ENCODE measurements around the gene PAGE4. TPM values are rescaled to one million over a fixed set of nuclear protein-coding genes. Genes with fewer than 3 reads are reported as not detected.

Gene PAGE4
- total and polyA plus RNA-seq, 5 donors = not detected

DNA sequence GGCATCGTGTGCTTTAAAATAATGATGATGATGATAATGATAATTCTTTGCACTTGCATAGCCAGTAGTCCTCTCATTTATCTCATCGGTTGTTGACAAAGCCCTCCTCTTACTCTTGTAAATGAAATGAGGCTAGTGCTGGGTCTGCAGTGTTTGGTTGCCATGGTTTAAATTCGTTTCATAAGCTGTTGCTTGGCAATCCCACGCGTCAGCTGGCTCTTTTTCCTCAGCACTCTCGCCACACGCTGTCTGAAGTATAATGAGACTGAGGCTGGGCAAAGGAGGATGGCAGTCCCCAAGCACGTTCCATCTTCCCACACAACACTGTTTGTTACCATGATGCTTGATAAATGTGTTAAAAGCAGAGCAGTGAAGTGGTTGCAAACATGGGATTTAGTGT is 15.5 kb downstream of the PAGE4 start:
- Histone ChIP-seq H3K27me3 (ENCODE audit: control insufficient read depth, insufficient read depth) (no peaks in the 10 kb centered on the region), H3K4me1 (ENCODE audit: control insufficient read depth, insufficient read depth, low read length) (no peaks in the 10 kb centered on the region), H3K4me3 (ENCODE audit: low read length) (no peak overlapping the region), H3K9me3 (ENCODE audit: control insufficient read depth, low read length) (no peaks in the 10 kb centered on the region), H3K27ac (ENCODE audit: low read length) (no peak overlapping the region)
- ATAC-seq (no peak), DNase-seq (no peak)
- intact Hi-C loops (cut with DNase I) = no loop called here
- WGBS = 38% methylated on average over 8 of the region's 8 CpGs

GRCh38 chrX:49845701-49846403 is 16.7 kb downstream of the PAGE4 start:
- no peaks in the 10 kb centered on the region for H3K9me3 ChIP-seq (ENCODE audit: control insufficient read depth, low read length)
- H3K27ac ChIP-seq (ENCODE audit: low read length) = no peak overlapping the region
- no peaks in the 10 kb centered on the region for H3K27me3 ChIP-seq (ENCODE audit: control insufficient read depth, insufficient read depth)
- 78% methylated on average over 4 of the region's 4 CpGs for WGBS
- H3K4me3 ChIP-seq (ENCODE audit: low read length) = no peak overlapping the region
- ATAC-seq (no peak), DNase-seq (no peak)
- intact Hi-C loops (cut with DNase I) = no loop called here
- H3K4me1 ChIP-seq (ENCODE audit: control insufficient read depth, insufficient read depth, low read length) = no peaks in the 10 kb centered on the region

DNA sequence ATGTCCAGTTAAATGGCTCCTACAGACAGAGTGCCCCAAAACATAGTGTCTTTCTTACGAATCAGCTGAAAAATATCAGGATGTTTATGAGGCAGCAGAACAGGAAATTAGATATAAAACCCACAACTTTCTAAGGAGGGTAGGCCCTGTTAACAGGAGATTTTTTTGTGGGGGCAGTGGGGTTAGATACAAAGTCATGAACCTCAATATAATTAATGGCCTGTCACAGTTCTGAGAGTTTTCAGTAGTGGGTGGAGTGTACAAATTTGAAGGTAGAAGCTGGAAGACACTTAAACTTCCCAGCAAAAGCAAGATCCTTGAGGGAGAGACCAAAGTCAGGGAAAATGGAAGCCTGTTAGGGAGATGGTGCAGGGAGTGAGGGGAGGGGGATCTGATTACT is 17.4 kb downstream of the PAGE4 start:
- no peak for DNase-seq
- intact Hi-C loops (cut with DNase I) = no loop called here
- H3K27ac ChIP-seq (ENCODE audit: low read length) = no peak overlapping the region
- no peaks in the 10 kb centered on the region for H3K27me3 ChIP-seq (ENCODE audit: control insufficient read depth, insufficient read depth)
- no peak for ATAC-seq
- H3K4me3 ChIP-seq (ENCODE audit: low read length) = no peak overlapping the region
- WGBS = 68% methylated on average over 1 of the region's 1 CpG
- H3K4me1 ChIP-seq (ENCODE audit: control insufficient read depth, insufficient read depth, low read length) = no peaks in the 10 kb centered on the region
- no peaks in the 10 kb centered on the region for H3K9me3 ChIP-seq (ENCODE audit: control insufficient read depth, low read length)

DNA sequence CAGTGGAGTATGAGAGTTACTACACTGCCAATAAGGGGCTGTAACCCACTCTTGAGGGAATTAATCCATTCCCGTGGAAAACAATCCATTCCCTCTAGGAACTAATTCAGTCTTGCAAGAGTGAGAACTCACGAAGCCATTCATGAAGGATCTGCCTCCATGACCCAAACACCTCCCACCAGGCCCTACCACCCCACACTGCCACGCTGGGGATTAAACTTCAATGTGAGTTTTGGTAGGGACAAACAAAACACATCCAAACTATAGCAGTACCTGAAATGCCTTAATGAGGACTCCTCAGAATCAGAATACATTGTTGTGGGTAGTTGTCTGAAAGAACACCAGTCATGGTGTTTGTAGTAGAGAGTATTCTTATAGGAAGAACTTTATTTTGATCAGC is 19.2 kb downstream of the PAGE4 start:
- Histone ChIP-seq H3K9me3 (ENCODE audit: control insufficient read depth, low read length) (no peaks in the 10 kb centered on the region), H3K4me1 (ENCODE audit: control insufficient read depth, insufficient read depth, low read length) (no peaks in the 10 kb centered on the region), H3K27ac (ENCODE audit: low read length) (no peak overlapping the region), H3K4me3 (ENCODE audit: low read length) (no peak overlapping the region), H3K27me3 (ENCODE audit: control insufficient read depth, insufficient read depth) (no peaks in the 10 kb centered on the region)
- 92% methylated on average over 3 of the region's 3 CpGs for WGBS
- ATAC-seq = no peak
- intact Hi-C loops (cut with DNase I) = no loop called here
- no peak for DNase-seq

DNA sequence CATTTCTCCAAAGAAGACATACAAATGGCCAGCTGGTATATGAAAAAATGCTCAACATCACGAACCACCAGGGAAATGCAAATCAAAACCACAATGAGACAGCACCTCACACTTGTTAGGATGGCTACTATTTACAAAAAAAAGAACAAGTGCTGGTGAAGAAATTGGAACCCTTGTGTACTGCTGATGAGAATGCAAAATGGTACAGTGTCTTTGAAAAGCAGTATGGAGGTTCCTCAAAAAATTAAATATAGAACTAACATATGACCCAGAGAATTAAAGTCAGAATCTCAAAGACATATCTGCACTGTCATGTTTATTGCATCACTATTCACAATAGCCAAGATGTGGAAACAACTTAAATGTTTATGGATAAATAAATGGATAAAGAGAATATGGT is 20.9 kb downstream of the PAGE4 start:
- no peaks in the 10 kb centered on the region for H3K4me1 ChIP-seq (ENCODE audit: control insufficient read depth, insufficient read depth, low read length)
- intact Hi-C loops (cut with DNase I) = no loop called here
- no peak overlapping the region for H3K27ac ChIP-seq (ENCODE audit: low read length)
- no peaks in the 10 kb centered on the region for H3K9me3 ChIP-seq (ENCODE audit: control insufficient read depth, low read length)
- no peaks in the 10 kb centered on the region for H3K27me3 ChIP-seq (ENCODE audit: control insufficient read depth, insufficient read depth)
- 66% methylated on average over 1 of the region's 1 CpG for WGBS
- DNase-seq = no peak
- no peak for ATAC-seq
- H3K4me3 ChIP-seq (ENCODE audit: low read length) = no peak overlapping the region

DNA sequence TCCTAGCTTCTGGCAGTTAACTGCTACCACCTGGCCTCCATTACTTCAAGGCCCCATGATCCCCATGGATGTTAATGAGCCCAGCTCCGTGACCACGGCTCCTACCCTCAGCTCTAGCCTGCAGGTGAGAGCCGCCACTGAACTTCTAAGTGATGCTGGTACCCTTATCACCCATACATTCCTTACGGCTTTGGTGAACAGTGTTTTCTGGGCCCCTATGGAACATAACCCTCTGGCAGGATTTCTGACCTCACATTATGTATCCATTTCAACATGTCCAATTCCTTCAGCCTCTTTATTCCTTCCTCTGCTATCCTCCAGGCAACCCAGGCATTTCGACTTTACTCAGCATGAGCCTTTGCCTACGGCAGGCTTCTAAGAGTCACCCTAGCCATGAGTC is 24.6 kb downstream of the PAGE4 start:
- ATAC-seq = no peak
- no peaks in the 10 kb centered on the region for H3K4me1 ChIP-seq (ENCODE audit: control insufficient read depth, insufficient read depth, low read length)
- no peak overlapping the region for H3K4me3 ChIP-seq (ENCODE audit: low read length)
- no peaks in the 10 kb centered on the region for H3K9me3 ChIP-seq (ENCODE audit: control insufficient read depth, low read length)
- DNase-seq = no peak
- no peak overlapping the region for H3K27ac ChIP-seq (ENCODE audit: low read length)
- H3K27me3 ChIP-seq (ENCODE audit: control insufficient read depth, insufficient read depth) = no peaks in the 10 kb centered on the region
- intact Hi-C loops (cut with DNase I) = no loop called here
- WGBS = 87% methylated on average over 6 of the region's 6 CpGs

DNA sequence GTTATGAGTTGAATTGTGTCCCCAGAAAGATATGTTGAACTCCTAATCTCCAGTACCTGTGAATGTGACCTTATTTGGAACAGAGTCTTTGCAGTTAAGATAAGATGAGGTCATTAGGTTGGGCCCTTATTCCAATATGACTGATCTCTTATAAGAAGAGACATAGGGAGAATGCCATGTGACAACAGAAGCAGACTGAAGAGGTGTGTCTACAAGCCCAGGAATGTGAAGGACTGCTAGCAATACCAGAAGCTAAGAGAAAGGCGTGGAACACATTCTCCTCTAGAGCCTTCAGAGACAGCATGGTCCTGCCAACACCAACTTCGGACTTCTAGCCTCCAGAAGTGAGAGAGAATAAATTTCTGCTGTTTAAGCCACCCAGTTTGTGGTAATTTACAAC is 27.7 kb downstream of the PAGE4 start:
- no peaks in the 10 kb centered on the region for H3K27me3 ChIP-seq (ENCODE audit: control insufficient read depth, insufficient read depth)
- no peak overlapping the region for H3K27ac ChIP-seq (ENCODE audit: low read length)
- ATAC-seq (no peak), DNase-seq (no peak)
- H3K9me3 ChIP-seq (ENCODE audit: control insufficient read depth, low read length) = no peaks in the 10 kb centered on the region
- intact Hi-C loops (cut with DNase I) = no loop called here
- H3K4me1 ChIP-seq (ENCODE audit: control insufficient read depth, insufficient read depth, low read length) = no peaks in the 10 kb centered on the region
- WGBS = 85% methylated on average over 2 of the region's 2 CpGs
- H3K4me3 ChIP-seq (ENCODE audit: low read length) = no peak overlapping the region

DNA sequence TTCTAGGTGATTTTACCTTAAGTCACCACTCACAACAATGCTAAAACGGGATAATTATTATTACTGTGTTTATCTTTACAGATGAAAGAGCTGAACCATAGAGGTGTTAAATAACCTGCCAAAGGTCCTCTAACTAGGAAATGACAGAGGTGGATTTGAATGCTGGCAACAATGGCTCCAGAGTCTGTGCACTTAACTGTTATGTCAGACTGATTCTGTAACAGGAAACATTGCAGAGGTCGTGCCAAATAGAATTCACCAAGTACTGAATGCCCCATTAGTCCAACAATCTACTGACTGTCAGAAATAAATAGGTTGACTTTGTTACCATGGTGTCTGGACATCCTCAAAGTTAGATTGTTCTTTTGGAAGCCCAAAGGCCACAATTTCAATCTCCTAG is 29.2 kb downstream of the PAGE4 start:
- DNase-seq = no peak
- intact Hi-C loops (cut with DNase I) = no loop called here

GRCh38 chrX:49859491-49859890 is 30.4 kb downstream of the PAGE4 start:
- Histone ChIP-seq H3K4me1 (ENCODE audit: control insufficient read depth, insufficient read depth, low read length) (no peaks in the 10 kb centered on the region), H3K27ac (ENCODE audit: low read length) (no peak overlapping the region), H3K4me3 (ENCODE audit: low read length) (no peak overlapping the region), H3K27me3 (ENCODE audit: control insufficient read depth, insufficient read depth) (no peaks in the 10 kb centered on the region), H3K9me3 (ENCODE audit: control insufficient read depth, low read length) (no peaks in the 10 kb centered on the region)
- intact Hi-C loops (cut with DNase I) = no loop called here
- ATAC-seq (no peak), DNase-seq (no peak)
- 96% methylated on average over 1 of the region's 1 CpG for WGBS

More for the DNA sequence above, 29.2 kb downstream of the PAGE4 start:
- H3K27me3 ChIP-seq (ENCODE audit: control insufficient read depth, insufficient read depth) = no peaks in the 10 kb centered on the region
- ATAC-seq = no peak
- WGBS = 56% methylated on average over 2 of the region's 2 CpGs
- no peaks in the 10 kb centered on the region for H3K4me1 ChIP-seq (ENCODE audit: control insufficient read depth, insufficient read depth, low read length)
- no peaks in the 10 kb centered on the region for H3K9me3 ChIP-seq (ENCODE audit: control insufficient read depth, low read length)
- no peak overlapping the region for H3K4me3 ChIP-seq (ENCODE audit: low read length)
- no peak overlapping the region for H3K27ac ChIP-seq (ENCODE audit: low read length)

GRCh38 chrX:49860867-49861535 is 31.9 kb downstream of the PAGE4 start:
- Histone ChIP-seq H3K4me3 (ENCODE audit: low read length) (no peak overlapping the region), H3K27me3 (ENCODE audit: control insufficient read depth, insufficient read depth) (no peaks in the 10 kb centered on the region), H3K4me1 (ENCODE audit: control insufficient read depth, insufficient read depth, low read length) (no peaks in the 10 kb centered on the region), H3K27ac (ENCODE audit: low read length) (no peak overlapping the region), H3K9me3 (ENCODE audit: control insufficient read depth, low read length) (no peaks in the 10 kb centered on the region)
- 67% methylated on average over 2 of the region's 2 CpGs for WGBS
- DNase-seq (no peak), ATAC-seq (no peak)
- intact Hi-C loops (cut with DNase I) = no loop called here

- no peak for ATAC-seq
These were observed 33.0 kb downstream of the PAGE4 start for GRCh38 chrX:49862093-49862492.

More at GRCh38 chrX:49862093-49862492, 33.0 kb downstream of the PAGE4 start:
- no peak for DNase-seq
- no peak overlapping the region for H3K4me3 ChIP-seq (ENCODE audit: low read length)
- no peaks in the 10 kb centered on the region for H3K4me1 ChIP-seq (ENCODE audit: control insufficient read depth, insufficient read depth, low read length)
- H3K27me3 ChIP-seq (ENCODE audit: control insufficient read depth, insufficient read depth) = no peaks in the 10 kb centered on the region
- intact Hi-C loops (cut with DNase I) = no loop called here
- H3K9me3 ChIP-seq (ENCODE audit: control insufficient read depth, low read length) = no peaks in the 10 kb centered on the region
- H3K27ac ChIP-seq (ENCODE audit: low read length) = no peak overlapping the region

Data from right cardiac atrium (tissue), 5 donors.